Nephron (organoid): ENCODE data around the gene NUDT22.

Experiments used
- H3K27ac Mint-ChIP-seq, 3 experiments: 2 replicates each; pipeline ENCODE4 v1.8.0; 2020; ENCODE audit warnings: mixed read lengths in 3 of 3, mild to moderate bottlenecking in 2 of 3, moderate library complexity in 1 of 3
- H3K27me3 Mint-ChIP-seq: 2 replicates; pipeline ENCODE4 v1.8.0; 2021; ENCODE audit warnings: low read depth, mild to moderate bottlenecking, moderate library complexity, mixed read lengths
- H3K36me3 Mint-ChIP-seq: 2 replicates; pipeline ENCODE4 v1.8.0; 2020; ENCODE audit warnings: low read depth, mixed read lengths
- H3K4me1 Mint-ChIP-seq: 2 replicates; pipeline ENCODE4 v1.8.0; 2020; ENCODE audit warnings: mixed read lengths
- H3K4me3 Mint-ChIP-seq, 3 experiments: 2 replicates each; pipeline ENCODE4 v1.8.0; 2020; ENCODE audit warnings: mild to moderate bottlenecking in 3 of 3, mixed read lengths in 3 of 3, moderate library complexity in 2 of 3
- H3K9me3 Mint-ChIP-seq: 2 replicates; pipeline ENCODE4 v1.8.0; 2020; ENCODE audit warnings: mixed read lengths
- CTCF ChIP-seq, 3 experiments: fragments of 200-600 bp; sonication (generic); IDR thresholded peaks; one replicate each; pipeline ENCODE4 v1.5.0; 2021; ENCODE audit warnings: antibody characterized with exemption in 3 of 3; ENCODE audit not compliant: unreplicated experiment in 3 of 3

Gene NUDT22

GRCh38 chr11:64232182-64232966 is 6.3 kb downstream of the NUDT22 start:
- peaks cover 37% of the 10 kb centered on the region for H3K4me1 Mint-ChIP-seq
- peaks cover 4% of the 10 kb centered on the region for H3K27me3 Mint-ChIP-seq
- H3K27ac Mint-ChIP-seq, result peak overlapping the region; percentile 37 to 69 (median 53)
- peak overlapping the region; percentile 84 to 92 (median 89) for H3K4me3 Mint-ChIP-seq
- H3K9me3 Mint-ChIP-seq, result no peaks in the 10 kb centered on the region
- no peak for TF ChIP-seq CTCF (IDR thresholded peaks at IDR 0.05; ENCODE audit: unreplicated experiment in 3 of 3)
- no peaks in the 10 kb centered on the region for H3K36me3 Mint-ChIP-seq

DNA sequence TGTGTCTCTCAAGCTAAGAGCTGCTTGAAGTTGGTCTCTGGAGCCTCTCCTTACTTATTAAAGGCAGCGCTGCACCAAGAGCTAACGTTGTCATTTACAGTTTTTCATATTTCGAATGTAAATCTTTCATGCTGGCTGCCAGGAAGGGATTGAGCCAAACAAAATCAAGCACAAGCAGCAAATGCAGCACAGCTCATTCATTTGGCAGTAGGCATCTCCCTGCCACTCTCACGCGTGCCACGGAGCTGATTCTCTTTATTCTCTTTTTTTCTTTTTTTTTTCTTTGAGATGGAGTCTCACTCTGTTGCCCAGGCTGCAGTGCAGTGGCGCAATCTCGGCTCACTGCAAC is 6.9 kb downstream of the NUDT22 start:
- peaks cover 38% of the 10 kb centered on the region for H3K4me1 Mint-ChIP-seq
- H3K4me3 Mint-ChIP-seq, result peak overlapping the region; percentile 84 to 92 (median 89)
- H3K27me3 Mint-ChIP-seq, result peaks cover 4% of the 10 kb centered on the region
- H3K9me3 Mint-ChIP-seq, result no peaks in the 10 kb centered on the region
- peak overlapping the region in 2 of 3 experiments; percentile 37 to 69 for H3K27ac Mint-ChIP-seq
- H3K36me3 Mint-ChIP-seq, result peaks cover 3% of the 10 kb centered on the region
- TF ChIP-seq CTCF (IDR thresholded peaks at IDR 0.05; ENCODE audit: unreplicated experiment in 3 of 3), result no peak

GRCh38 chr11:64233913-64234586 is 8.0 kb downstream of the NUDT22 start, which contains the start of gene VEGFB:
Gene VEGFB, plus strand, starts transcription at chr11:64234584. Its CDS starts 250 bp downstream, at chr11:64234834.
- no peaks in the 10 kb centered on the region for H3K9me3 Mint-ChIP-seq
- TF ChIP-seq CTCF (IDR thresholded peaks at IDR 0.05; ENCODE audit: unreplicated experiment in 3 of 3), result no peak
- peaks cover 4% of the 10 kb centered on the region for H3K27me3 Mint-ChIP-seq
- H3K36me3 Mint-ChIP-seq, result peaks cover 9% of the 10 kb centered on the region
- peak within 1 kb of the TSS; percentile 84 to 92 (median 90) for H3K4me3 Mint-ChIP-seq
- peak within 1 kb of the TSS; percentile 55 to 84 (median 68) for H3K27ac Mint-ChIP-seq
- peaks cover 46% of the 10 kb centered on the region for H3K4me1 Mint-ChIP-seq

GRCh38 chr11:64234647-64235379 is 8.7 kb downstream of the NUDT22 start:
- peaks cover 4% of the 10 kb centered on the region for H3K27me3 Mint-ChIP-seq

More at GRCh38 chr11:64234647-64235379, 8.7 kb downstream of the NUDT22 start:
- Mint-ChIP-seq H3K4me3 (peak overlapping the region; percentile 84 to 90 (median 85)), H3K27ac (peak overlapping the region; percentile 28 to 74 (median 55)), H3K9me3 (no peaks in the 10 kb centered on the region), H3K36me3 (peaks cover 9% of the 10 kb centered on the region), H3K4me1 (peaks cover 43% of the 10 kb centered on the region)
- peak in 1 of 3 experiments; percentile 14 for TF ChIP-seq CTCF (IDR thresholded peaks at IDR 0.05; ENCODE audit: unreplicated experiment in 3 of 3)
